Osteocyte (in vitro differentiated cells): ENCODE data around the gene SPAM1. TPM values are rescaled to one million over a fixed set of nuclear protein-coding genes. Genes with fewer than 3 reads are reported as not detected.

Source experiments
- DNase-seq: peaks from one replicate; pipeline ENCODE4 v3.0.0; 2021; ENCODE audit warnings: mixed read lengths; ENCODE audit not compliant: unreplicated experiment; ENCODE audit errors: extremely low spot score
- H3K27ac Mint-ChIP-seq: one replicate; pipeline ENCODE4 v1.8.0; 2021; ENCODE audit warnings: mild to moderate bottlenecking, mixed read lengths; ENCODE audit not compliant: unreplicated experiment
- H3K27me3 Mint-ChIP-seq: one replicate; pipeline ENCODE4 v1.8.0; 2021; ENCODE audit warnings: mixed read lengths; ENCODE audit not compliant: unreplicated experiment
- H3K36me3 Mint-ChIP-seq: one replicate; pipeline ENCODE4 v1.8.0; 2021; ENCODE audit warnings: mixed read lengths; ENCODE audit not compliant: unreplicated experiment
- H3K4me1 Mint-ChIP-seq: one replicate; pipeline ENCODE4 v1.8.0; 2021; ENCODE audit warnings: mixed read lengths; ENCODE audit not compliant: unreplicated experiment
- H3K4me3 Mint-ChIP-seq: one replicate; pipeline ENCODE4 v1.8.0; 2021; ENCODE audit warnings: mild to moderate bottlenecking, moderate library complexity, mixed read lengths; ENCODE audit not compliant: unreplicated experiment
- H3K9me3 Mint-ChIP-seq: one replicate; pipeline ENCODE4 v1.8.0; 2021; ENCODE audit warnings: mixed read lengths; ENCODE audit not compliant: unreplicated experiment
- CTCF ChIP-seq: fragments of 200-600 bp; sonication (generic); IDR thresholded peaks from 2 replicates; pipeline ENCODE4 v1.5.0; 2021; ENCODE audit warnings: antibody characterized with exemption, mild to moderate bottlenecking, moderate library complexity
- total RNA-seq: library from RNA; stranded (reverse); gene quantifications from 2 replicates; pipeline ENCODE4 v1.2.1, GENCODE V29; 2021

SPAM1 gene
- total RNA-seq, 1 donor from 2014 or later, result not detected

GRCh38 chr7:123972831-123973230 is 47.8 kb downstream of the SPAM1 start:
- Mint-ChIP-seq H3K9me3 (no peaks in the 10 kb centered on the region), H3K4me3 (no peak overlapping the region), H3K36me3 (no peaks in the 10 kb centered on the region), H3K27ac (no peak overlapping the region), H3K27me3 (peaks cover 5% of the 10 kb centered on the region), H3K4me1 (no peaks in the 10 kb centered on the region)
- no peak for TF ChIP-seq CTCF
- no peak for DNase-seq

GRCh38 chr7:123974326-123974908 is 49.4 kb downstream of the SPAM1 start:
- no peaks in the 10 kb centered on the region for H3K36me3 Mint-ChIP-seq
- no peak for DNase-seq
- no peaks in the 10 kb centered on the region for H3K4me1 Mint-ChIP-seq
- H3K4me3 Mint-ChIP-seq, result no peak overlapping the region
- no peak overlapping the region for H3K27ac Mint-ChIP-seq
- no peaks in the 10 kb centered on the region for H3K9me3 Mint-ChIP-seq
- peaks cover 5% of the 10 kb centered on the region for H3K27me3 Mint-ChIP-seq
- no peak for TF ChIP-seq CTCF

- Mint-ChIP-seq H3K27ac (no peak overlapping the region), H3K36me3 (no peaks in the 10 kb centered on the region), H3K27me3 (peaks cover 5% of the 10 kb centered on the region), H3K4me1 (no peaks in the 10 kb centered on the region), H3K4me3 (no peak overlapping the region), H3K9me3 (no peaks in the 10 kb centered on the region)
- no peak for DNase-seq
- no peak for TF ChIP-seq CTCF
Measured at GRCh38 chr7:123975084-123975483, 50.0 kb downstream of the SPAM1 start.

GRCh38 chr7:123977081-123977480 is 52.0 kb downstream of the SPAM1 start:
- no peak for DNase-seq
- Mint-ChIP-seq H3K27me3 (peaks cover 5% of the 10 kb centered on the region), H3K36me3 (no peaks in the 10 kb centered on the region), H3K4me1 (no peaks in the 10 kb centered on the region), H3K4me3 (no peak overlapping the region), H3K27ac (no peak overlapping the region), H3K9me3 (no peaks in the 10 kb centered on the region)
- TF ChIP-seq CTCF, result no peak

- H3K27me3 Mint-ChIP-seq, result peaks cover 5% of the 10 kb centered on the region
- no peak for TF ChIP-seq CTCF
- no peaks in the 10 kb centered on the region for H3K9me3 Mint-ChIP-seq
- no peaks in the 10 kb centered on the region for H3K4me1 Mint-ChIP-seq
- no peak for DNase-seq
- H3K27ac Mint-ChIP-seq, result no peak overlapping the region
- no peak overlapping the region for H3K4me3 Mint-ChIP-seq
- H3K36me3 Mint-ChIP-seq, result no peaks in the 10 kb centered on the region
Measured at GRCh38 chr7:123979876-123980275, 54.8 kb downstream of the SPAM1 start.
